Vagina (tissue), 2 donors: ENCODE results near the gene GAN.

Experiments
- CTCF ChIP-seq, 3 experiments: fragments of 450-650 bp in 2 of 3; fragments of 200-600 bp in 1 of 3; sonication (generic) in 1 of 3; IDR thresholded peaks; one replicate each; pipeline ENCODE4 v1.5.1; 2017 to 2019; ENCODE audit warnings: antibody characterized with exemption in 3 of 3, mild to moderate bottlenecking in 2 of 3, moderate library complexity in 2 of 3
- POLR2A ChIP-seq, 2 donors: fragments of 450-650 bp; IDR thresholded peaks; one replicate each; pipeline ENCODE4 v1.6.1; 2017; ENCODE audit warnings: antibody characterized with exemption in 2 of 2, mild to moderate bottlenecking in 2 of 2, moderate library complexity in 2 of 2

- no peak for TF ChIP-seq CTCF (IDR thresholded peaks at IDR 0.05)
- TF ChIP-seq POLR2A (IDR thresholded peaks at IDR 0.05), result no peak
Observed at GRCh38 chr16:81390840-81391239, 76.1 kb downstream of the GAN start.
